ENCODE results near the gene CBFA2T2.

The CBFA2T2 gene

GRCh38 chr20:33653218-33653899 is 163.5 kb downstream of the CBFA2T2 start:
- DNase-seq (ENCODE audit: low spot score) = peak; percentile 74

- DNase-seq (ENCODE audit: low spot score) = no peak
Measured at GRCh38 chr20:33653900-33654596, 164.2 kb downstream of the CBFA2T2 start.

DNA sequence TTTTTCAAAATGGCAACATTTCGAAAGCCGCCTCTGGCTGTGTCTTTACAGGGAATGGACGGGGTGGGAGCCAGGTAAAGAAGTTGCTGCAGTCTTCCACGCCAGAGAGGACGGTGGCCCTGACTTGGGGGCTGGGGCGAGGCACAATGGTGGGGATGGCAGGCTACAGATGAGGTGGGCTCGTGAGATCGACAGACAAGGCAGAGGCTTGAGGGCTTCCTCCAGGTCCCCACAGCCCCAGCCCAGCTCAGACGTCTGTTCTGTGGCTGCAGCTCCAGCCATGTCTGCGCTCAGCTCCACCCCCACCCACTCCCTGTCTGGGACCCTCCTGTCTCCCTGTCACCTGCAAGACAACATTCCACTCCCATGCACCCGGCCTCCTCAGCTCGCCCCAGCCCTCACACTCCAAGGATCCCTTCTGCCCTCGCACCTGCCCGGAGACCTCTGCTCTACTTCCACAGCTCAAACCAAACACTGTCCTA is 164.8 kb downstream of the CBFA2T2 start:
- DNase-seq (ENCODE audit: low spot score) = no peak

DNA sequence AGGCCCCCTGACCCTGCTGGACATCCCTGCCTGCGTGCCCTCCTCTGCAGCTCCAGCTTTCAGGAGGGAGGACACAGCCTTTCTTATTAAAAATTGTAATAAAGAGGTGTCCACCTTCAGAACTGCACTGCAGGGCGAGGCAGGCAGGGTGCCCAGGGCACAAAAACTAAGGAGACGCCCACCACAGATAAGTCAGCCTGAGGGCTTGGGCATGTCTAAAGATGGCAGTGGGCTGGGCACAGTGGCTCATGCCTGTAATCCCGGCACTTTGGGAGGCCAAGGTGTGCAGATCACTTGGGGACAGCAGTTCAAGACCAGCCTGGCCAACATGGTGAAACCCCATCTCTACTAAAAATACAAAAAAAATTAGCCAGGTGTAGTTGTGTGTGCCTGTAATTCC is 165.3 kb downstream of the CBFA2T2 start:
- no peak for DNase-seq (ENCODE audit: low spot score)

DNA sequence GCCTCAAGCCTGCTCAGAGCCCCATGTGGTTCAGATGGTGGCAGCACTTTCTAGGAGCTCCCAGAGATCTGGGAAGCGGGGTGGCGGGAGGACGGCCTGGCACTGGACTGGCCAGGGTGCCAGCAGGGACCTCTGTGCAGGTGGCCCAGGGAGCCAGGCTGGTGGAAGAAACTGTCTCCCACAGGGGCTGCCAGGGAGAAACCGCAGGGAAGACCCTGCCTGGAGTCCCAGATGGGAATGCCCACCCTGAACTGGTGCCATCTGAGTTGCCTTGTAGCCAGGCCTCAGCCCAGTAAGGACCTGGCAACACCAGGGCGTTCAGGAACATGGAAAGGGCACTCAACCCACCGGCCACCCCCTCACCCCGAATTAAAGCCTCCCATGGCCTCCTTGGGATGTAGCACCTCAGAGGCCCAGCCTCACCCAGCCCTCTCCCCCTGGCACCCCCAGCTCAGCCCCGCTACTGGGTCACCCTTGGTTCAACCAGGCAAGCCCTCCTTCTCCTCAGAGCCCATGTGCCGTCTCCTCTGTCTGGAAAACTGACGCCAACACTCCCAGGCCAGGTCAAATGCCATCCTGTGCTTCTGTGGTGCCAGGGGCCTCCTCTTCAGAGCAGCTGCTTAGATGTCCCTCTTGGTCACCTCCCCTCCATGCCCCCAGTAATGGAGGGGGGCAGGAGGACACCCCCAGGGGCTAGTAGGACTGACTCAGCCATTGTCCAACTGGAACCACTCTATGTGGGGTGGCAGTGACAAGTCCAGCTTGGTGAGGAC is 166.3 kb downstream of the CBFA2T2 start:
- DNase-seq (ENCODE audit: low spot score) = no peak

DNA sequence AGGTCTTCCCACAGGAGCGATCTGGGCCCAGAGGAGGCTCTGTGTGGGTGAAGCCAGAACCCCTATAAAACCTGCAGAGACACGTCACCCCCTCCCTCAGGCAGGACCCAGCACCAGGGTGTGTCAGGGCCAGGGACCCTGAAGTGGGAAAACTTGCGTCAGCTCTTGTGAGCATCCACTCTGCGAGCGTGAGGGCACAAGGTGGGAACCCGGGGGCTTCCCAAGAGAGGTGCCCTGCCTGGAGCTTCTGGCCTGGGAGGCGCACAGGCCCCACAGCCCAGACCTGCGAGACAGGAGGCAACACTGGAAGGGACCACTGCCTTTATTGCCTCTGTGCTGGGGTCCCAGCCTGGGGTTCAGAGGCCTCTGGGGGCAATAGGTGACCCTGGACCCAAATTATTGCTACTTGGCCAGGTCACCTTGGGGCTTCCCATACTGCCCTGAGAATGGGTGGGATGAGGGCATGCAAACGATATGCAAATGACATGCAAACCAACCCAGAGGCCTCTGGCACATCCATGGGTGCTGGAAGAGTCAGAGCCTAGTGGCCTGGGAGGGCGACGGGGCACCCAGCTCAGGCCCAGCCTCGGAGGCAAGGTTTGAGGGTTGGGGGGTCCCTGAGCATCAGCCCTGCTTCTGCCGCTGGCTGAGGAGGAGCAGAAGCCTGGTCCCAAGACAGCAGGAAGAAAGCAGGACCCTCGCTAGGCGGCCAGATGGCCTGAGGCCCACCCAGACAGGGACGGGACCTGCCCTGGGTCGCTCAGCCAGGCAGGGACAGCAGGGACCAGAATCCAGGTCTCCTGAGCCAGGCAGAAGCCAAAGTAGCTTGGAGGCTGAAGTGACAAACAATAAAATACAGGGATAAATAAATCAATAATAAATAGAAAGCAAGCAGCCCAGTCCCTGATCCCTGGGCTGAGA is 167.1 kb downstream of the CBFA2T2 start:
- no peak for DNase-seq (ENCODE audit: low spot score)

DNA sequence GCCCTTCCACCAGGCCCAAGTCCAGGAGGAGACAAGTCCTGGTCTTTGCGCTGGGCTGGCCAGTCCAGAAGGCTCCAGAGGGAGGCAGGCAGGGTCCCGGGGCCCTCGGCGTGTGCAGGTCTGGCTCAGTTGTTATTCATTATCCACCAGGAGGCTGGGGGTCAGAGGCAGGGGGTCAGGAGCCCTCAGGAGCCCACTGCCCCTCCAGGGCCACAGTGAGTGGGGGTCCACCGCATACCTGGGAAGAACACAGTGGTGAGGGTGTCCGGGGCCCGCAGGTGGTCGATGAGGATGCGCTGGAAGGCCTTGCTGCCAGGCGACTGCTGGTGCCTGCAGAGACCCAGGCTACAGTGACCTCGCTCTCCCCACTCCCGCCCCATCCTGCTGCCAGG is 167.8 kb downstream of the CBFA2T2 start:
- no peak for DNase-seq (ENCODE audit: low spot score)

DNA sequence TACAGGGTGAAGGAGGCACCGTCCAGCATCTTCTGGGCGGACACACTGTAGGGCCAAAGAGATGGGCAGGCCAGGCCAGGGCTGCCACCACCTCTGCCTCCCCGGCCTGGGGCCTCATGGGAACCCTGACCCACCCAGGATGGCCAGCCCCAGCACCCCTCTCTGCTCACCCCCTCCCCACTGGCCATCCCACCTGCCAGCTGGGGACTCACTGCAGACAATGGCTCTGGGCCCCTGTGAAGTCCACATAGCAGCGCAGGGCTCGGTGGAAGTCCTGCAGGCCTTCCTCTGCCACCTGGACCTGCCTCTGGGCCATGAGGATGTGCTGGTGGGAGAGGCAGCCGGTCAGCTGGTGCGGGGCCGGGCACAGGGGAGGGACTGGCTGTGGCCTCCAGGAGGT is 168.6 kb downstream of the CBFA2T2 start:
- DNase-seq (ENCODE audit: low spot score) = no peak

DNA sequence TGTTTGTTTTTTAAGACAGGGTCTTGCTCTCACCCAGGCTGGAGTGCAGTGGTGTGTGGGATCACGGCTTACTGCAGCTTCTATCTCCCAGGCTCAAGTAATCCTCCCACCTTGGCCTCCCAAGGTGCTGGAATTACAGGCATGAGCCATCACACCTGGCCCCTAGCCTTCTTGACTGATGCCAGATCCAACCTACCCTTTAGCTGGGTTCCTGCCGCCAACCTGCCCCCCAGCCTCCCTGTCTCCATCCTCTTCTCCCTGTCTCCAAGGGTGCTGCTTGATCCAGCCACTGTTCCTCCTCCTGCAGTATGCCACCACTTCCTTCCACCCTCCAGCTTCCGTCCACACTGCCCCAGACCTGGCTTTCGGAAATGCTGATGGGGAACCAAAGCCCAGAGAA is 169.0 kb downstream of the CBFA2T2 start:
- DNase-seq (ENCODE audit: low spot score) = no peak

DNA sequence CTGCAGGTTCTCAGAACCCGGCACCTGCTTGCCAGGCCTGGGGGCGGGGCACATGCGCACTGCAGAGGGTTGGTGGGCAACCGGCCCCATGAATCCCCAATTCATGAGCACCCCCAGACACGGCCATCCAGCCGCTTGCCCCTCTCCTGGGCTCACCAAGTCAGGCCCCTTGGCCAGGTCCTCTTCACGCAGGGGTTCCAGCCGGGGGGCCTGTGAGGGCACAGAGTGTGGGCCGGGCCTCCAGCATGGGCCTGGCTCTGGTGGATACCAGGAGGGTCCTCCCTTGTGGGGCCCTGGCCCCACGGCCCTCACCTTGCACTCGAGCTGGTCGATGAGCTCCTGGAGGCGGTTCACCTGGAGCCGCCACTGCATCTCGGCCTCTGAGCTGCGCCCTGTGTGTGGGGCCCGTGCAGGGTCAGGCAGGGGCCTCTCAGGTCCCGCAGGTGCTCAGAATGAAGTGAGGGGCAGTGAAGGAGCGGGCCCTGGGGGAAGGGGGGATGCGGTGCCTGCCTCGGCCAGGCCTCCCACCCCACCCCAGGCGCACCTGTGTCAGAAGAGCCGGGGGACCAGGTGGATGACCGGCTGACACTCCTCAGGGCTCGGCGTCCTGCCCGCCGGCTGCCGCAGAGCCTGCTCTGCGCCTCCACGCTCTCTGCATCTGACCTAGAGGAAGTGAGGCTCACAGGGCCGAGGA is 169.6 kb downstream of the CBFA2T2 start:
- DNase-seq (ENCODE audit: low spot score) = no peak

DNA sequence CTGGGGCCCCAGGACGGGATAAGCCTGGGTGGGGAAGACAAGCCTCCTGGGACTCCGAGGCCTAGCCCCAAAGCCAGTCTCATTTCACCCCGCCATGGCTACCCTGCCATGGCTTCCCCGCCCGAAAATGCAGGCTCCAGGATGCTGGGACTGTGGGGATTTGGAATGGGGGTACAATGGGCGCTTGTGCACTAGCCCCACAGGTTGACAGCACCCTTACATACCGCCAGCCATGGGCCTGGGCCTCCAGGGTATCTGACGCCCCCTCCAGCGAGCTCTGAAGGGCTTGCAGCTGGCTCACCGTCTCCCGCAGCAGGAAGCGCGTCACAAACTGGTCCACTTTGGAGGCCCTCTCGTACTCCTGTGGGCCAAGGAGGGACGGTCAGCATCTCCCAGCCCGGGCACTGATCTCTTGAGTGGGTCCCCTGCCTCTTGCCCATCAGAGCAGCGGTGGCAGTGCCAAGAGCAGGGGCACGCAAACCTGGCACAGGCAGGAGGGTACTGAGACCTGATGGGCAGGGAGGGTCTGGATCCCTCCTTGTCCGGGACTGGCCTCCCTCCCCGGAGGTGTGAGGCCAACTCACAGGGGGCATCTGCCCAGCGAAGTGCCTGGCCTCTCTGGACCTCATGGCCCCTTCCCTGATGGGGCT is 170.3 kb downstream of the CBFA2T2 start:
- DNase-seq (ENCODE audit: low spot score) = no peak

DNA sequence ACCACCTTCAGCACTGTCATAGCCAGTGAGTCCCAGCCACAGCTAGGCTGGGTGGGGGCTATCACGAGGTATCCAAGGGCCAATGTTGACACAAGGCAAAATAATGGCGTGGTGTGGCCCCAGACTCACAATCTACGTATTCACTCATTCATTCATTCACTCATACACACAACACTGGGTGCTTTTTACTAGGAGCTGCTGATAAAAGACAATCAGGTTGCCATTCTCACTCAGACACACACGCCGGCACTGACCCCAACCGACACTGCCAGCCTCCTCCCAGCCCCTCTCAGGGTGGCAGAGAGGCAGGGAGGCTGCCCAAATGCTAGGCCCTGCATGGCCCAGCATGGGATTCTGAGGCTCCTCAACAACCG is 170.8 kb downstream of the CBFA2T2 start:
- no peak for DNase-seq (ENCODE audit: low spot score)

GRCh38 chr20:33662172-33662571 is 172.3 kb downstream of the CBFA2T2 start, which contains the start of gene C20orf144:
Gene C20orf144 (plus strand): TSS chr20:33662327. CDS start chr20:33662346, 19 bp downstream.
- DNase-seq (ENCODE audit: low spot score) = no peak

DNA sequence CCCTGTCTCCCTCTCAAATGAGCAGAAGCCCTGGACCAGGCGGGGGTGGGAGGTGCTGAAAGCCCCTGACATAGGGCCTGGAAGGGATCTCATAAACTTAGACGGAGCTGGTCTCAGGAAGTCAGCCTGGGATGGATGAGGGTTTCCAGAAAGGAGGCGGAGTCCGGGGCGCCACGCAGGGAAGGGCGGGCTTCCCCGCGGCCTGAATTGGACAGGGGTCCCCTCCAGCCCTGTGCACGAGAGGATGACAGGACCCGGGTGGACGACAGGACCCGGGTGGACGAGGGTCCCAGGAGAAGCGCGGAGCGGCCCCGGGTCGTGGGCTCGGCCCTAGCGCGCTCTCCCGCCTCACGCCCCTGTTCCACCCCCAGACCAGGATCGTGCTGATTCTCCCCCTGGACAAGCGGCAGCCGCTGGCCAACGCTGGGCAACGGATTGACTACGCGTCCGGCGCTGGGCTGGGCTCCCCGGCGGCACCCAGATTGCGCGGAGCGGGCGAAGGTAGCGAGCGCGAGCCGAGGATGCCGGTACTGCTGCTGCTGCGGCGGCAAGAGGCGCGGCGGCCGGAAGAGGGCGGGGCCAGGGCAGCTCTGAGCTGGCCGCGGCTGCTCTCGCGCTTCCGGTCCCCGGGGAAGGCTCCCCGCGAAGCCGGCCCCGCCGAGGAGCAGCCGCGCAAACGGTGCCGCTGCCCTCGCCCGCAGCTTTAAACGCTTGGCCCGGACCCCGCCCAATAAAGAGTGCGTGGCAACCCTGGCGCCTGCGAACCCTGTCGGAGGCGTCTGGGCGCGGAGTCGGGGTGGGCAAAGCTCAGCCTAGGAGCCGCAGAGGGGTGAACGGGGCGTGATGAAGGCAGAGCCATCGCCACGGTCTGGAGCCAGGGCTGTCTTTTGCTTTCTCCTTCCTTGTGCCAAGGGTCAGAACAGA is 173.5 kb downstream of the CBFA2T2 start:
- DNase-seq (ENCODE audit: low spot score) = peak; percentile 90

DNA sequence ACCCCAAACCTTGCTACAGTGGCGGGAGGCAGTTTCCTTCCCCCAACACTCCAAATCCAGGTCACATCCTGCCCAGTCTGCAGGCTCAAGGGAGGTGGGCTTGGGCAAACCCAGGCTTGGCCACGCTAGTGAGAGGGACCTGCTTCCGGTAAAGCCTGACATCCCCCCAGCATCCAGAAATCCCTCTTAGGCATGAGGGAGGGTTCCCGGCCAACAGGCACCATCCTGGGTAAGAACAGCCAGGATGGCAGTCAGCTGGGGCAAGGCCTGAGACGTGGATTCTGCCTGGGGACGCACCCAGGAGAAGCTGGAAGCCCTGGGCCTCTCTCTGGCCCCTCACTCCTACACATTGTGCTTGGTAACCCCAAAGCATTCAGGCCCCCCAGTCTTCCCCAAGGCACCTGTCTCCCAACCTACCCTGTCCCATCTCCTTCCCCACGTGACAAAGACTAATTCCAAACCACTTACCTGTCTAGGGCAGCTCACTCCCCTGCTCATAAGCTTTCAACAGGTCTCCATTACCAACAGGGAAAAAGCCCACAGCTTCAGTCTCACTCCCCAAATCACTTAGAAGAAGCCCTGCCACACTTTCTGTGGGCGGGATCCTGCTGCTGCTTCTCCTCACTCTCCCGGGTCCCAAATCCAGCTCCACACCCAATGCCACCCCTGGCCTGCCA is 174.3 kb downstream of the CBFA2T2 start:
- no peak for DNase-seq (ENCODE audit: low spot score)

DNA sequence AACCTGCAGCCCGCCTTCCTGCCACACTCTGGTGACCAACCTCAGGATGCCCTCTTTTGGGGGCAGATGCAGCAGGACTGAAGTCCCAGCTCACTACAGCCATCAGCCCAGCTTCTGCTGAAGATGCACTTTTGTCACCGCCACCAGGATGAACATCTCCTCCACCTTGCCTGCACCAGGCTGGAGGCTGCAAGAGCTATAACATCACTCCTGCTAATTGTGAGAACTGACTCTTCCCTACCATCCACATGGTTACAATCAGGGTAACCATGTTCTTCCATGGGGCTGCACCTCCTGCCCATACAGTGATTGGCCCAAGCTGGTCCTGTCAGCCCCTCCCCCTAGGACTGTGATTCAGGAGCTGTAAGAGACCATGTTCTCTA is 174.9 kb downstream of the CBFA2T2 start:
- DNase-seq (ENCODE audit: low spot score) = no peak

GRCh38 chr20:33666293-33667244 is 176.7 kb downstream of the CBFA2T2 start, which contains the start of gene ACTL10:
Gene ACTL10 (plus strand): TSS chr20:33666943. CDS start chr20:33667498, 555 bp downstream.
- DNase-seq (ENCODE audit: low spot score) = peak; percentile 100

DNA sequence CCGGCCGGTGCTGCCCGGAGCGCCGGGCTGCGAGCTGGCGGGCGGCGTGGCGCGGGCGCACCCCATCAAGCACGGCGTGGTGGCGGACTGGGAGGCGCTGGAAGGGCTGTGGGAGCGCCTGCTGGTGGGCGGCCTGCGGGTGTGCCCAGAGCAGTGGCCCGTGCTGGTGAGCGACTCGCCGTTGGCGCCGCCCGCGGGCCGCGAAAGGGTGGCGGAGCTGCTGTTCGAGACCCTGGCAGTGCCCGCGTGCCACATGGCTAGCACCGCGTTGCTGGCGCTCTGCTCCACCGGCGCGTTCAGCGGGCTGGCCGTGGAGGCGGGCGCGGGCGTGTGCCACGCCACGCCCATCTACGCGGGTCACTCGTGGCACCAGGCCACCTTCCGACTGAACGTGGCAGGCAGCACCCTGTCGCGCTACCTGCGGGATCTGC is 177.4 kb downstream of the CBFA2T2 start:
- DNase-seq (ENCODE audit: low spot score) = peak; percentile 76

Measured in RKO (cell line).